DND-41 (cell line): ENCODE results near the gene TEKT5.
A peak's percentile ranks its signal among the peaks of the same experiment; 100 is the strongest.

Source experiments
- ATAC-seq: fragments of 200-7000 bp; cut with Tn5 transposase; 3 replicates; pipeline ENCODE4 v1.9.1; 2021; ENCODE audit warnings: low read depth; ENCODE audit not compliant: insufficient read depth
- DNase-seq: peaks from one replicate; pipeline ENCODE4 v3.0.0-alpha.2; 2020
- H2AFZ ChIP-seq: 2 replicates; pipeline ENCODE4 v1.6.0; 2012; ENCODE audit warnings: low read depth, low read length
- H3K27ac ChIP-seq: 2 replicates; pipeline ENCODE4 v1.5.1; 2012; ENCODE audit warnings: low read length, inconsistent platforms
- H3K27me3 ChIP-seq: fragments of 200-600 bp; sonication (generic); 2 replicates; pipeline ENCODE4 v1.6.0; 2012; ENCODE audit warnings: low read length, mild to moderate bottlenecking, inconsistent platforms; ENCODE audit not compliant: insufficient read depth, poor library complexity
- H3K36me3 ChIP-seq: 2 replicates; pipeline ENCODE4 v1.5.1; 2012; ENCODE audit warnings: low read length, inconsistent platforms; ENCODE audit not compliant: insufficient read depth
- H3K4me1 ChIP-seq: 2 replicates; pipeline ENCODE4 v1.5.1; 2012; ENCODE audit warnings: mild to moderate bottlenecking, low read length; ENCODE audit not compliant: insufficient read depth
- H3K4me2 ChIP-seq: 2 replicates; pipeline ENCODE4 v1.6.0; 2012; ENCODE audit warnings: mild to moderate bottlenecking, moderate library complexity, low read length, inconsistent platforms; ENCODE audit not compliant: insufficient read depth
- H3K4me3 ChIP-seq, 2 experiments: fragments of 200-600 bp in 1 of 2; shearing (Covaris generic) in 1 of 2; 2 replicates each; pipeline ENCODE4 v1.5.1; 2012 to 2016; ENCODE audit warnings: inconsistent platforms in 2 of 2, low read length in 2 of 2, mild to moderate bottlenecking in 2 of 2, low read depth in 1 of 2, moderate library complexity in 1 of 2
- H3K79me2 ChIP-seq: 2 replicates; pipeline ENCODE4 v1.6.0; 2012; ENCODE audit warnings: low read length, inconsistent platforms; ENCODE audit not compliant: insufficient read depth
- H3K9ac ChIP-seq: 2 replicates; pipeline ENCODE4 v1.6.0; 2012; ENCODE audit warnings: low read depth, mild to moderate bottlenecking, inconsistent platforms, low read length, moderate library complexity
- H3K9me3 ChIP-seq: 2 replicates; pipeline ENCODE4 v1.5.1; 2012; ENCODE audit warnings: low read length, moderate library complexity, mild to moderate bottlenecking, inconsistent platforms; ENCODE audit not compliant: insufficient read depth, severe bottlenecking
- H4K20me1 ChIP-seq: 2 replicates; pipeline ENCODE4 v1.6.0; 2012; ENCODE audit warnings: low read length; ENCODE audit not compliant: insufficient read depth
- EZH2 ChIP-seq: IDR thresholded peaks from 3 replicates; pipeline ENCODE4 v1.6.1; 2012; ENCODE audit warnings: borderline replicate concordance, low read depth, mild to moderate bottlenecking, moderate library complexity, low read length, inconsistent platforms; ENCODE audit not compliant: severe bottlenecking
- TF ChIP-seq, protein P1 (sequence below): IDR thresholded peaks from 2 replicates; pipeline ENCODE4 v1.5.1; 2012; ENCODE audit warnings: borderline replicate concordance, low read length, moderate library complexity, mild to moderate bottlenecking; ENCODE audit not compliant: poor library complexity, severe bottlenecking; ENCODE audit errors: extremely low read depth

TEKT5 gene

DNA sequence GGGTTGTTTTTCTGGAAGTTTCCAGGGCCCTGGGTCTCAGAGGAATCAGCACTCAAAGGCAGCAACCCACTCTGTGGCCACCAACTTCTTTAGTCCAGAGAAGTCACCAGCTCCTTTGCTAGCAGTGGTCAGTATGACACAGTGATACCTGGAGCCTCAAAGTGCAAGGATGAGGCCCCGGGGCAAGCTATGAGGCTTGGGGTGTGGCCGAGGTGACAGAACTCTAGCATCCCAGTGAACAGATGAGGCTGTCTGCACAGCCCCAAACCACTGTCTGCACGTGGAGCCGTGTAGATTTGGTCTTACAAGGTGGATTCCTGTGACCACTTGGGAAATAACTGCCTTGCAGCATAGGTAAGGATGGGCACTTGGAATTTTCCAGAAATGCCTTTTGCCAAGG is 24.9 kb downstream of the TEKT5 start:
- Histone ChIP-seq H3K4me3 (no peak overlapping the region), H2AFZ (no peak overlapping the region), H3K9ac (no peak overlapping the region), H3K36me3 (no peaks in the 10 kb centered on the region), H3K4me2 (no peak overlapping the region), H3K79me2 (no peaks in the 10 kb centered on the region), H4K20me1 (no peaks in the 10 kb centered on the region), H3K27me3 (peaks cover 2% of the 10 kb centered on the region), H3K9me3 (no peaks in the 10 kb centered on the region), H3K4me1 (no peaks in the 10 kb centered on the region), H3K27ac (no peak overlapping the region)
- no peak for ATAC-seq
- no peak for TF ChIP-seq EZH2
- TF ChIP-seq, protein P1, sequence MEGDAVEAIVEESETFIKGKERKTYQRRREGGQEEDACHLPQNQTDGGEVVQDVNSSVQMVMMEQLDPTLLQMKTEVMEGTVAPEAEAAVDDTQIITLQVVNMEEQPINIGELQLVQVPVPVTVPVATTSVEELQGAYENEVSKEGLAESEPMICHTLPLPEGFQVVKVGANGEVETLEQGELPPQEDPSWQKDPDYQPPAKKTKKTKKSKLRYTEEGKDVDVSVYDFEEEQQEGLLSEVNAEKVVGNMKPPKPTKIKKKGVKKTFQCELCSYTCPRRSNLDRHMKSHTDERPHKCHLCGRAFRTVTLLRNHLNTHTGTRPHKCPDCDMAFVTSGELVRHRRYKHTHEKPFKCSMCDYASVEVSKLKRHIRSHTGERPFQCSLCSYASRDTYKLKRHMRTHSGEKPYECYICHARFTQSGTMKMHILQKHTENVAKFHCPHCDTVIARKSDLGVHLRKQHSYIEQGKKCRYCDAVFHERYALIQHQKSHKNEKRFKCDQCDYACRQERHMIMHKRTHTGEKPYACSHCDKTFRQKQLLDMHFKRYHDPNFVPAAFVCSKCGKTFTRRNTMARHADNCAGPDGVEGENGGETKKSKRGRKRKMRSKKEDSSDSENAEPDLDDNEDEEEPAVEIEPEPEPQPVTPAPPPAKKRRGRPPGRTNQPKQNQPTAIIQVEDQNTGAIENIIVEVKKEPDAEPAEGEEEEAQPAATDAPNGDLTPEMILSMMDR, result no peak
- no peak for DNase-seq

DNA sequence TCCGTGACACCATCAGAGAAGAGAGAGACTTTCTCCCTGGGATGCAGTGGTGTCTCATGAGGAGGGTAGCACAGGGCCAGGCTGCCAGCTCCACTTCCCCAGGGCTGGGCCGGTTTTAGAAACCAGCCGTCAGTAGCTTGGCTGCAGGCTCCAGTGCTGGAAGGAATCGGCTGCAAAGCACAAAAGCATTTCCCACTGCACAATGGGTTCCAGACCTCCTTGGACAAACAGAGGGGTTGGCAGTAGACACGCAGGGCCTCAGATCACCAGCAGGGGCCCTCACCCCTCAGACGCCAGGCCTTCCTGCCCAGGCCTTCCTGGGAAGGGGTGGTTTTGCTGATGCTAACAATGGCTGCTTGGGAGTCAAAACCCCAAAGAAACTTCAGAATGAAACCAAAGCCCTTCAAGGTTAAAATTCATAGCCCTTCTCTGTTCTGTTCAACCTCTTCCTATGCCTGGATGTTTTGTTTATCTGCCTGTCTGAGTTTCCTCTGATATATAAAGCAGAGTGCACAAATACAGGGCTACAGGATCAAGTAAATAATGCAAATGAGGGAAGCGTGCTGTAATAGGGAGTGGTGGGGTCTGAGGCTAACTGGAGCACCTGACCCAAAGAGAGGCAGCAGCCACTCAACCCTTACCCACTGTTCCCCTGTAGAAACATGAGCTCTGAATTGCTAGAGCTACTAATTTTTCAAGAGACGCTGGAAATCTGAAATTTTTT is 26.2 kb downstream of the TEKT5 start:
- peak; percentile 76 for ATAC-seq
- Histone ChIP-seq H3K4me2 (no peak overlapping the region), H3K36me3 (no peaks in the 10 kb centered on the region), H3K79me2 (no peaks in the 10 kb centered on the region), H3K9ac (no peak overlapping the region), H3K4me1 (no peaks in the 10 kb centered on the region), H3K27me3 (peaks cover 6% of the 10 kb centered on the region), H3K9me3 (no peaks in the 10 kb centered on the region), H3K27ac (no peak overlapping the region), H4K20me1 (no peaks in the 10 kb centered on the region), H2AFZ (no peak overlapping the region), H3K4me3 (no peak overlapping the region)
- DNase-seq, result peak; percentile 28
- TF ChIP-seq, protein P1, result peak; percentile 76
- no peak for TF ChIP-seq EZH2

DNA sequence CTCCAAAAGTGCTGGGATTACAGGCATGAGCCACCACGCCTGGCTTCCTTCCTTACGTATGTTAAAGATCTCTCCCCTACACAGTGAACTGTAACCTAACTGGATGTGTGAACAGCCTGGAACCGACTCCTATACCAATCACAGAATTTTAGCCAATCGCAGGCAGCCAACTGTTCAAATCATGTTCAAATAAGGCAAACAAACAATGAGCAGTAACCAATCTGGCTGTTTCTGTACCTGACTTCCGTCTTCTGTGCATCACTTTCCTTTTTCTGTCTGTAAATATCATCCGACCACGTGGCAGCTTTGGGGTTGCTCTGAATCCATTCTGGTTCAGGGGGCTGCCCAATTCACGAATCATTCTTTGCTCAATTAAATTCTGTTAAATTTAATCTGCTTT is 27.5 kb downstream of the TEKT5 start:
- DNase-seq (no peak), ATAC-seq (no peak)
- Histone ChIP-seq H3K27ac (no peak overlapping the region), H3K4me2 (no peak overlapping the region), H3K79me2 (no peaks in the 10 kb centered on the region), H2AFZ (no peak overlapping the region), H3K9ac (no peak overlapping the region), H3K4me3 (no peak overlapping the region), H4K20me1 (no peaks in the 10 kb centered on the region), H3K9me3 (no peaks in the 10 kb centered on the region), H3K36me3 (no peaks in the 10 kb centered on the region), H3K27me3 (peaks cover 11% of the 10 kb centered on the region), H3K4me1 (no peaks in the 10 kb centered on the region)
- no peak for TF ChIP-seq EZH2
- TF ChIP-seq, protein P1, result no peak
